ENCODE measurements around the gene AFF1. TPM values are rescaled to one million over a fixed set of nuclear protein-coding genes. Genes with fewer than 3 reads are reported as not detected.

Gene AFF1
- total RNA-seq, 3 donors from 2014 or later: 67.2 to 80.5 (median 70.5) TPM

GRCh38 chr4:86938771-86939520, 4.1 kb downstream of the AFF1 start:
- H3K4me1 ChIP-seq: peaks cover 5 to 17% of the 10 kb centered on the region in 2 donors
- H3K27ac ChIP-seq: peak overlapping the region; percentile 79 to 94
- intact Hi-C loops (cut with DNase I; ENCODE audit: low total_unique reads): no loop called here

GRCh38 chr4:86939729-86940575, 5.1 kb downstream of the AFF1 start:
- Histone ChIP-seq H3K27ac (peak overlapping the region; percentile 70 to 94), H3K9me3 (no peaks in the 10 kb centered on the region), H3K4me1 (peaks cover 5 to 17% of the 10 kb centered on the region in 2 donors), H3K4me3 (no peak overlapping the region), H3K27me3 (no peaks in the 10 kb centered on the region), H3K36me3 (no peaks in the 10 kb centered on the region)
- no peak for DNase-seq (ENCODE audit: low spot score in 2 of 2)
- intact Hi-C loops (cut with DNase I; ENCODE audit: low total_unique reads): no loop called here
- TF ChIP-seq CTCF (IDR thresholded peaks at IDR 0.05): no peak
- TF ChIP-seq POLR2AphosphoS5 (IDR thresholded peaks at IDR 0.05): no peak
- no peak for TF ChIP-seq POLR2A (IDR thresholded peaks at IDR 0.05)

More at GRCh38 chr4:86938771-86939520, 4.1 kb downstream of the AFF1 start:
- Histone ChIP-seq H3K36me3 (no peaks in the 10 kb centered on the region), H3K4me3 (peak overlapping the region in 1 of 3 donors; percentile 20), H3K27me3 (no peaks in the 10 kb centered on the region), H3K9me3 (no peaks in the 10 kb centered on the region)
- TF ChIP-seq POLR2AphosphoS5 (IDR thresholded peaks at IDR 0.05) (peak in 1 of 3 donors; percentile 14), POLR2A (IDR thresholded peaks at IDR 0.05) (no peak)
- no peak for DNase-seq (ENCODE audit: low spot score in 2 of 2)

- no peaks in the 10 kb centered on the region for H3K27me3 ChIP-seq
- H3K4me1 ChIP-seq: peaks cover 5 to 17% of the 10 kb centered on the region in 2 donors
- no peaks in the 10 kb centered on the region for H3K9me3 ChIP-seq
- no peak overlapping the region for H3K4me3 ChIP-seq
- no peaks in the 10 kb centered on the region for H3K36me3 ChIP-seq
- TF ChIP-seq POLR2AphosphoS5 (IDR thresholded peaks at IDR 0.05) (no peak), CTCF (IDR thresholded peaks at IDR 0.05) (no peak), POLR2A (IDR thresholded peaks at IDR 0.05) (no peak)
- intact Hi-C loops (cut with DNase I; ENCODE audit: low total_unique reads): no loop called here
- DNase-seq (ENCODE audit: low spot score in 2 of 2): no peak
- no peak overlapping the region for H3K27ac ChIP-seq
Measured at GRCh38 chr4:86940920-86941460, 6.2 kb downstream of the AFF1 start.

GRCh38 chr4:86942185-86942666, 7.4 kb downstream of the AFF1 start:
- DNase-seq (ENCODE audit: low spot score in 2 of 2): no peak
- TF ChIP-seq POLR2A (IDR thresholded peaks at IDR 0.05) (no peak), POLR2AphosphoS5 (IDR thresholded peaks at IDR 0.05) (no peak), CTCF (IDR thresholded peaks at IDR 0.05) (no peak)
- Histone ChIP-seq H3K4me1 (peaks cover 5 to 17% of the 10 kb centered on the region in 2 donors), H3K4me3 (no peak overlapping the region), H3K9me3 (no peaks in the 10 kb centered on the region), H3K27ac (no peak overlapping the region), H3K27me3 (no peaks in the 10 kb centered on the region), H3K36me3 (no peaks in the 10 kb centered on the region)
- intact Hi-C loops (cut with DNase I; ENCODE audit: low total_unique reads): no loop called here

- DNase-seq (ENCODE audit: low spot score in 2 of 2): no peak
- H3K36me3 ChIP-seq: no peaks in the 10 kb centered on the region
- no peak overlapping the region for H3K27ac ChIP-seq
- H3K27me3 ChIP-seq: no peaks in the 10 kb centered on the region
- no peak for TF ChIP-seq POLR2AphosphoS5 (IDR thresholded peaks at IDR 0.05)
- no peak for TF ChIP-seq POLR2A (IDR thresholded peaks at IDR 0.05)
- no peak for TF ChIP-seq CTCF (IDR thresholded peaks at IDR 0.05)
- no peak overlapping the region for H3K4me3 ChIP-seq
- H3K9me3 ChIP-seq: no peaks in the 10 kb centered on the region
- peaks cover 0 to 2% of the 10 kb centered on the region in 2 donors for H3K4me1 ChIP-seq
- intact Hi-C loops (cut with DNase I; ENCODE audit: low total_unique reads): no loop called here
Measured at GRCh38 chr4:86944964-86945781, 10.4 kb downstream of the AFF1 start.
